Stomach (tissue), 9 donors: Measurements from ENCODE around the gene DRD1. TPM values are rescaled to one million over a fixed set of nuclear protein-coding genes. Genes with fewer than 3 reads are reported as not detected.

Experiments
- DNase-seq, 2 donors: peaks; one replicate each; pipeline versions ENCODE4 v3.0.0 to v3.0.0-alpha.2; 2013 to 2019
- H3K27ac ChIP-seq, 5 donors: fragments of 200-600 bp in 4 of 5; sonication (generic) in 4 of 5; one replicate each; pipeline ENCODE4 v1.5.1; 2013 to 2019; ENCODE audit warnings: mild to moderate bottlenecking in 1 of 5, moderate library complexity in 1 of 5
- H3K27me3 ChIP-seq, 3 donors: fragments of 200-600 bp; sonication (generic); one replicate each; pipeline ENCODE4 v1.5.1; 2017 to 2019; ENCODE audit warnings: mixed run types in 1 of 3
- H3K36me3 ChIP-seq, 4 donors: fragments of 200-600 bp; sonication (generic); 1 replicate in 3 of 4; 2 replicates in 1 of 4; pipeline ENCODE4 v1.5.1; 2016 to 2019
- H3K4me1 ChIP-seq, 4 donors: fragments of 200-600 bp; sonication (generic); one replicate each; pipeline ENCODE4 v1.5.1; 2016 to 2019
- H3K4me3 ChIP-seq, 4 donors: fragments of 200-600 bp; sonication (generic) in 3 of 4; one replicate each; pipeline ENCODE4 v1.5.1; 2016 to 2019; ENCODE audit warnings: mild to moderate bottlenecking in 1 of 4
- H3K9me3 ChIP-seq, 4 donors: fragments of 200-600 bp; sonication (generic); one replicate each; pipeline ENCODE4 v1.5.1; 2016 to 2019
- CTCF ChIP-seq, 7 experiments: fragments of 450-650 bp in 4 of 7; fragments of 200-600 bp in 3 of 7; sonication (generic) in 3 of 7; IDR thresholded peaks; one replicate each; pipeline ENCODE4 v1.5.1; 2016 to 2019; ENCODE audit warnings: antibody characterized with exemption in 7 of 7, control low read depth in 2 of 7, mild to moderate bottlenecking in 1 of 7
- EP300 ChIP-seq: sonication (generic); formaldehyde crosslinking; IDR thresholded peaks from one replicate; pipeline ENCODE4 v1.6.1; 2017; ENCODE audit warnings: antibody characterized with exemption
- POLR2A ChIP-seq, 4 donors: fragments of 450-650 bp; IDR thresholded peaks; one replicate each; pipeline ENCODE4 v1.6.1; 2016; ENCODE audit warnings: antibody characterized with exemption in 4 of 4, control low read depth in 2 of 4, mild to moderate bottlenecking in 1 of 4, moderate library complexity in 1 of 4
- POLR2AphosphoS5 ChIP-seq, 3 donors: sonication (generic); formaldehyde crosslinking; IDR thresholded peaks; one replicate each; pipeline ENCODE4 v1.6.1; 2016; ENCODE audit warnings: antibody characterized with exemption in 3 of 3
- WGBS, 5 donors: extraction: QIAGEN DNeasy Blood & Tissue Kit in 3 of 5; methylation state at CpG; one replicate each; pipeline versions ENCODE4 v1.1.5 to v1.1.7; 2013 to 2018; 5-methylcytosine and 5-hydroxymethylcytosine counted together
- intact Hi-C: fragments of 100-400 bp; cut with DNase I; formaldehyde crosslinking; loops from one replicate; pipeline ENCODE4 v1.15.1; 2023; ENCODE audit warnings: low total_unique reads
- polyA plus RNA-seq, 3 donors: library from polyadenylated mRNA; stranded (reverse); fragments of 200-250 nt; gene quantifications; one replicate each; pipeline ENCODE4 v1.2.3, GENCODE V29; 2013
- total RNA-seq, 5 donors: library from RNA; depleted of rRNA; stranded (reverse); fragments of >200 nt; gene quantifications; one replicate each; pipeline versions ENCODE4 v1.1.0 to v1.2.3, GENCODE V29; 2014 to 2016
- donor health status: healthy with polysubstance abuse.
- donor health status: Bipolar disorder and iron deficiency.
- donor health status: healthy.

Gene DRD1
- total and polyA plus RNA-seq, 8 donors: 0.08 to 0.55 TPM; not detected in 6

GRCh38 chr5:175422058-175422457 is 21.9 kb downstream of the DRD1 start:
- H3K27me3 ChIP-seq: no peaks in the 10 kb centered on the region
- no peaks in the 10 kb centered on the region for H3K36me3 ChIP-seq
- intact Hi-C loops: no loop called here
- no peaks in the 10 kb centered on the region for H3K9me3 ChIP-seq
- no peak for DNase-seq
- H3K4me3 ChIP-seq: no peak overlapping the region
- H3K27ac ChIP-seq: no peak overlapping the region
- 68 to 91% (median 81%) methylated on average over 2 of the region's 2 CpGs for WGBS, 5 donors
- no peaks in the 10 kb centered on the region for H3K4me1 ChIP-seq
- TF ChIP-seq CTCF (IDR thresholded peaks at IDR 0.05): no peak
- TF ChIP-seq POLR2AphosphoS5 (IDR thresholded peaks at IDR 0.05): no peak
- no peak for TF ChIP-seq EP300
- TF ChIP-seq POLR2A (IDR thresholded peaks at IDR 0.05): no peak

GRCh38 chr5:175420383-175420782 is 23.6 kb downstream of the DRD1 start:
- no peak for DNase-seq
- intact Hi-C loops: no loop called here
- H3K9me3 ChIP-seq: peaks cover 0 to 4% (median 0%) of the 10 kb centered on the region in 4 donors
- TF ChIP-seq POLR2A (IDR thresholded peaks at IDR 0.05) (no peak), EP300 (no peak), POLR2AphosphoS5 (IDR thresholded peaks at IDR 0.05) (no peak), CTCF (IDR thresholded peaks at IDR 0.05) (no peak)
- no peak overlapping the region for H3K4me3 ChIP-seq
- no peaks in the 10 kb centered on the region for H3K36me3 ChIP-seq
- no peaks in the 10 kb centered on the region for H3K27me3 ChIP-seq
- no peaks in the 10 kb centered on the region for H3K4me1 ChIP-seq
- no peak overlapping the region for H3K27ac ChIP-seq

GRCh38 chr5:175418251-175418650 is 25.7 kb downstream of the DRD1 start:
- no peak overlapping the region for H3K4me3 ChIP-seq
- intact Hi-C loops: no loop called here
- DNase-seq: no peak
- H3K27me3 ChIP-seq: no peaks in the 10 kb centered on the region
- peaks cover 0 to 6% (median 0%) of the 10 kb centered on the region in 4 donors for H3K9me3 ChIP-seq
- H3K27ac ChIP-seq: no peak overlapping the region
- no peaks in the 10 kb centered on the region for H3K4me1 ChIP-seq
- TF ChIP-seq POLR2A (IDR thresholded peaks at IDR 0.05): no peak
- no peak for TF ChIP-seq EP300
- TF ChIP-seq POLR2AphosphoS5 (IDR thresholded peaks at IDR 0.05): no peak
- no peak for TF ChIP-seq CTCF (IDR thresholded peaks at IDR 0.05)
- 48 to 77% (median 71%) methylated on average over 1 of the region's 1 CpG for WGBS, 5 donors
- H3K36me3 ChIP-seq: no peaks in the 10 kb centered on the region

- Histone ChIP-seq H3K27me3 (no peaks in the 10 kb centered on the region), H3K9me3 (peaks cover 0 to 6% (median 0%) of the 10 kb centered on the region in 4 donors), H3K27ac (no peak overlapping the region), H3K4me1 (no peaks in the 10 kb centered on the region), H3K36me3 (no peaks in the 10 kb centered on the region), H3K4me3 (no peak overlapping the region)
- intact Hi-C loops: no loop called here
- WGBS, 5 donors: 60 to 72% (median 68%) methylated on average over 2 of the region's 2 CpGs
- DNase-seq: no peak
- no peak for TF ChIP-seq EP300
- TF ChIP-seq CTCF (IDR thresholded peaks at IDR 0.05): no peak
- no peak for TF ChIP-seq POLR2A (IDR thresholded peaks at IDR 0.05)
- no peak for TF ChIP-seq POLR2AphosphoS5 (IDR thresholded peaks at IDR 0.05)
Measured at GRCh38 chr5:175417384-175417783, 26.6 kb downstream of the DRD1 start.
